IPS-NIHi7 (cell line): ENCODE measurements around the gene POU3F1.

Experiments
- DNase-seq: peaks from one replicate; pipeline ENCODE4 v3.0.0; 2012; ENCODE audit warnings: mixed read lengths; ENCODE audit errors: extremely low spot score

The POU3F1 gene

DNA sequence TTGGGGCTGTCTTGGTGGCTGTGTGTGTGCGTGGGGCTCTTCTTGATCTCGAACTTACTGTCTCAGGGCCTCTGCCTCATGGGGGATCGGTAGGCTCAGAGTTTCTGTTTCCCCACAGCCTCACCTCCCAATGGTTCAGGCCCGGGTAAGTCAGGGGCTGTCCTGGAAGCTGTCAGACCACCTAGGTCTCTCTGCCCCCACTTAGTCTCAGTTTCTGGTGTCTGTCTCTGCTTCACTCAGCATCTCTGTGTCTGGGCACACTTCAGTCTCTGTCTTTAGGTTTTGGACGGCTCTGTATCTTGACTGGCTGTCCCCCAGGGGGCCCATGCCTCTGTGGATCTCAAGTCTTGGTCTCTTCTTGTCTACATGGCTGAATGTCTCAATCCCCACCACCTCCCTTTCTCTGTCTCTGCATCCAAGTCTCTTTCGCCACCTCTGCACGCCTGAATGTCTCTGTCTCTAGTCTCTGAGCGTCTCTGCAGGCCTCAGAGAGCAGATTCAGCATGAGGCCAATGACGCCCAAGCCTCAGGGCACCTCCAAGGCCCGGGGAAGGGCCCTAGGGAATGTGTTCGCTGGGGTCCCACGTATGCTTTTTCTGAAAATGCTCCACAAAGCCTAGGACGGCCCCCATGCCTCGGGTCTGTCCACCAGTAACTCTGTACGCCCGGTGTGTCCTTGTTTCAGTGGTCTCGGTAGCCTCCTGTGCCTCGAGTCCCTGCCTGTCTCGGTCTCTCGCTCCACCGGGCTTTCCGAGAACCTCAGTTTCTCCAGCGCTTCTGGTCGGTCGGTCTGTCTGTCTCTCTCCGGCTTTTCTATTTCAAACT, 42.1 kb downstream of the POU3F1 start:
- DNase-seq: no peak

DNA sequence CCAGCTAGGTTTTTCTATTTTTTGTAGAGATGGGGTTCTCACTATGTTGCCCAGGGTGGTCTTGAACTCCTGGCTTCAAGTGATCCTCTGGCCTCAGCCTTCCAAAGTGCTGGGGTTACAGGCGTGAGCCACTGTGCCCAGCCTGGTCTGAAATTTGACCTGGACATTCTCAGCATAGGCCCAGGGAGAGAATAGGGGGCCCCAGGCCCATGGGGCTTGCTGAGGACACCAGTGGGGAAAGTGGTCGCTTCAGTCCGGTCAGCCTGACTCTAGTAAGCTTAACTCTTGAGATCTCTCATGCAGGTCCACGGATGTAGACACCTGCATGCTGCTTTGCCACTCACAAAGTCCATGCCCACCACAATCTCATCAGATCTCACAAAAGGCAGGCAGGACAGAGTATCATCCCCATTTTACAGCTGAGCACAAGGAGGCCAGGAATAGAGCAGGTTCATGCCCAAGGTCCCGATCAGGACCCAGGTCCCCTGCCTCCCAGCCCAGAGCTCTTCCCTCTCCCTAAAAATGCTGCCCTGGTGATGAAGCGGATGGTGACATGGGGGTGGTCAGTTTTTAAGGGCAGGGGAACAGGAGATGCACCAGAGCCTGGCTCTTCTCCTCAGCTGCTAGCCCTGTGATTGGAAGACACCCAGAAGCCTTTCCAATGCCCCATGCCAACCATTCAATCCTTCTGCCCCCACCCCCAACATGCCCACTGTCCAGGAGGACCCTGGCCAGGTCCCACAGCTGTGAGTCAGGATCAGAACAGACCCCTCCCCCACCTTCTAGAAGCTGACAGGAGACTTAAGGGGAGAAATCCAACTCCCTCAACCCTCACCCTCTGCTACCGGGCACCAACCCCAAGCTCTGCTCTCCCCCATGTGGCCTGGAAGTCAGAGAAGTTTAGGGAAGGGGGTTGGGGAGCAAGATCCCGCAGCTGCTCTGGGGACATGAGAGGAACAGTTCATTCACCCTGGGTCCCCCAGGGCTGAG, 43.0 kb downstream of the POU3F1 start:
- DNase-seq: no peak

DNA sequence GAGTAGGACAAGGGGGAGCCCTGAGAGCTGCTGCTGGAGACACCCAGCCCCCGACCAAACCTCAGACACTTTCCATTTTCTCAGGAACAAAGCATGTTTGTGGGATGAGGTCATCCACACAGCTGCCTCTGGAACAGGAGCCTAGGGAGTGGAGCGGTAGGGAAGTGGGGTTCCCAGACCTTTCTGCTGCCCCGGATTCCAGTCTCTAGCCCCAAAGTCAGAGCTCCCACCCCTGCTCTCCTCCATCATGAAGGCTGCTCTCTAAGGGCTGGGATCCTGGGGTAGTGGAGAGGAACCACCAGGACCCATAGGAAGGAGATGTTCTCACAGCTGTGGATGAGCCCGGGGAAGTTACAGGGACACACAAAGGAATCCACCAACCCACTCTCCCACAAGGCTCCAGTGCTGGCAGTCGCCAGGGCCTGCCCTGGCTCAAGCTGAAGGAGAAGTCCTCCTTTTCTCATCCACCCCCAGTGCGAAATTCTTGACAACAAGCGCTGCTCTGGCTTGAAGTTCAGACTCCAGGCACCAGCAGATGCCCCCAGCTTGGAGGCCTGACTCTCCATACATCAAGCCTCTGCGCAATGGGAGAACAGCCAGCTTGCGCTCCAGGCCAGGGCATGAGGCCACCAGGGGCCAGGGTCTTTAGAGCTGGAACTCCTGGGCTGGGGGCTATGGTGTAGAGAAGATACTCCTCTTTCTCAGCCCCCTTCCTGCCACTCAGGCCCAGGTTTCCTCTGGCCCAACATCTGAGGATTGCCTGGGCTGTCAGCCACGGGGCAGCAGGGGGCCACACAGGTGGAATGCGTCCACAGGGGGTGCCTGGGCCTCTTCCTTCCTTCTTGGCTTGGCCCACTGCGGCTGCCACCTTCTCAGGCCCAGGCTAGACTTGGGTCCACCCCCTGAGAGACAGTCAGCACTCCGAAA, 45.8 kb downstream of the POU3F1 start:
- peak; percentile 55 for DNase-seq

DNA sequence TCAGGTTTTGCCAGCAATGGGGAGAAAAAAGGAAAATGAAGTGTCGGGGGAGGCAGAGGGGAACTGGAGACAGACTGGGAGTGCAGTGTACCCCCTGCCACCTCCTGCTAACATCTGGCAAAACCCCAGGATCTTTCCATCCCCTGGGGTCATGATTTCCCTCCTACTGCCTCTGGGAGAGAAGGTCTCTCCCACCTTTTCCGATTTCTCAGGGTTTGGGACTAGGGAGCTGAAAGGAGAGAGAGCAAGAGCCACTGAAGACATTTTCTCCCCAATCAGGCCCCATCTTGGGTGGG, 46.4 kb downstream of the POU3F1 start:
- no peak for DNase-seq

DNA sequence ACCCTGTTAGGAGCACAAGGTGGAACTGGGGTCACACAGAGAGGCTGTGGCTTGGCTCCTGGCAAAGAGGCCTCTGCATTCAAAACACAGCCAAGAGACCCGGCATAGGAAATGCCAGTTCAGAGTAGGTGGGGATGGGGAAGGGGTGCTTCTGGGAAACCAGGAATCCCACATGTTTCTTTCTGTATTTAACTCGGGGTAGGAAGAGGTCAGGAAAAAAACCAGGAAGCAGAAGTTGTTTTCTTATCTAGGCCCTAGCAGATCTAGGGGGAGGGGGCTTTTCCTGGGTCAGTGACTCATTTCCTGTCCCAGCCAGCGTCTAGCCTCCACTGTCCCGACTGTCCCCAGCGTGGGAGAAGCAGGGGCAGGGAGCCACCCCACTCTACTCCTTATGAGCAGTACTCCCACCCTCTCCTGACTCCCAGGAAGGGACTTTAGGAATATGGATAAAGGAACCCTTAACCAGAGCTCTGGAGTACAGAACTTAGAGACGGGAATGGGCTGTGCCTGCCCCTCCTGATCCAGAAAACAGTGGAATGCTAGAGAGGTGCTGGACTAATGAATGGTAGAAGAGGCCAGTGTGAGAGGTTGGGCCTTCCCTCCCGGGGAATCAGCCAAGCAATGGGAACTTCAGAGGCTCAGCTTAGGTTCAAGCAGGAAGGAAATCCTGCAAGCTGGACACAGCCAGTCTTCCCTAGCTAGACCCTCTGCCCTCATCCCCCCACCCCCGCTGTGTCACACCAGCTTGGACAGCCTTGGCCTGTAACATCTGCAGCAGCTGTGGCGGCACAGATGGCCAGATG, 47.0 kb downstream of the POU3F1 start:
- DNase-seq: no peak

DNA sequence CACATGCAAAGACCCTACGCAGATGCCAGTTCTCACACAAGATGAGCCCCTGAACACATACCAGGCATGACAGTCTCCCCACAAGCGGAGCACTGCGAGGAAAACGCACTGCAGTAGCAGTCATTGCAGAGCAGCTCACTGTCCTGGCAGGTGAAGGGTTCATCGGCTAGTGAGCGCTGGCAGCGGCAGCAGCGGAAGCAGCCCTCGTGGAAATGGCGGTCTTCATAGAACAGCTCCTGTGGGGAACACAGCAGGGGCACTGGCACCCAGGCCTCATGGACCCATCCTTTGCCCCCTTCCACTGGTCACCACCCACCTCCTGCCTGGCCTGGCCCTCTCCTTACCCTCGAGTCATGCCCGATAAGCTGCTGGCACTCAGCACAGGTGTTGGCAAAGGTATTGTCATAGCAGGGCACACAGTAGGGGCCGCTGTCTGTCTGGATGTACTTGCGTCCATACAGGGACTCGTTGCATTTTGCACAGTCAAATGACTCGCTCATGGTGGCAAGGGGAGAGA, 47.6 kb downstream of the POU3F1 start:
- no peak for DNase-seq

DNA sequence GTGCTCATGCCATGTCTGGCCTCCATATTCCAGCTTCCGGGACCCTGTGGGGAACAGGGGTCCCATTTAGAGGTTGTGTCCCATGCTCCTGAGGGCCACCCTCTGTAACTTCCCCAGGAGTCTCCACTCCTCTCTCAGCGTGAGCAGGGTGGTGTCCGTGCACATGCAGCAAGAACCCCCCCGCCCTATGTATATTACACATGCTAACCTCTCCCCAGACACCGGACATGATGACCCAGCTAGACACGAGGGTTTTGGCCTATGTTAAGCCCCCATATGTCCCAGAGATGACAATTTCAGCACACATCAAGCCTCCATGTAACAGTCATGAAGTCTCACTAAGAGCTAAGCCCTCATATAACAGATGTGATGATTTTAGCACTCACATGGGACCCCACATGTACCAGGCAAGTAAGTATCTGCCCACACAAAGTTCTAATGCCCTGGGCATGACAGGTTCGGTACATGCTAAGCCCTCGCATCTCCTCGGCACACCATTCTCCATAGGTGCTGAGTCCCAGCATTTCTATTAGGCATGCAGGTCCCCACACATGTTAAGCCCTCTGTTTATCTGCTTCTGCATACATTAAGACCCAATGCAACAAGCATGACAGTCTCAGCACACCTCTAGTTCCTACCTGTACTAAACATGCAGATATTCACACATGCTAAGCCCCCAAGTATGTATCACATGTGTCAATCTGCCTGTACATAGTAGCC, 48.3 kb downstream of the POU3F1 start:
- DNase-seq: no peak

DNA sequence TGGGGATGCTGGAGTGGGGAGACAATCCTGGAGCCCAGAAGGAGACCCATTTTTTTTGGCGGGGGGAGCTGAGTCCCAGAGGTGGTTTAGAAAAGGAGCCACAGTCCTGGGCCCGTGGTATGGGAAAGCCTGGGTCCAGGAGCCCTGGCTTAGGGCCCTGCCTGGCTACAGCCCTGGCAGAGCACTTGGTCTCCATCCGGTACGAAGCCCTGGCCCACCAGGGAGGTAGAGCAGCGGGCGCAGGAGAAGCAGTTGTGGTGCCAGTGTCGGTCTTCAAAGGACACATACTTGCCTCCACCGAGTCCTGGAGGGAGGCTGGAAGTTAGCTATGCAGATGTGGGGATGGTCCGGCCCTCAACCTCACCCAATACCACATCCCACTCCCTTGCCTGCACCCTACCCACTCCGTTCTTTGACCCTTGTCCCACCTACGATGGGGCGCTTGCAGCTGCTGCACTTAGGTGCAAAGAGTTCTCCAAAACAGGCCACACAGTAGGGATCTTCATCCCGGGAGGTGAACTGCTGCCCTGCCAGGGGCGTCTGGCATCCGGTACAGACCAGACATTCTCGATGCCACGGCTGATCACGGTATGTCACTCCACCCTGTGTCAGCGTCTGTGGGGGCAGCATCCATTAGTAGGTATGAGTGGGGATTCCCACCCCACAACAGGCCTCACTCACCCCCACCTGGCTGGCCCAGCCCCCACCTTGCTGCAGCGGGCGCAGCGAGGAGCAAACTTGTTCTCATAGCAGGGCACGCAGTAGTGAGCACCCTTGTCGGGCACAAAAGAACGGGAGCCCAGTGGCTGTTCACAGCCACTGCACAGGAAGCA, 49.1 kb downstream of the POU3F1 start:
- no peak for DNase-seq

DNA sequence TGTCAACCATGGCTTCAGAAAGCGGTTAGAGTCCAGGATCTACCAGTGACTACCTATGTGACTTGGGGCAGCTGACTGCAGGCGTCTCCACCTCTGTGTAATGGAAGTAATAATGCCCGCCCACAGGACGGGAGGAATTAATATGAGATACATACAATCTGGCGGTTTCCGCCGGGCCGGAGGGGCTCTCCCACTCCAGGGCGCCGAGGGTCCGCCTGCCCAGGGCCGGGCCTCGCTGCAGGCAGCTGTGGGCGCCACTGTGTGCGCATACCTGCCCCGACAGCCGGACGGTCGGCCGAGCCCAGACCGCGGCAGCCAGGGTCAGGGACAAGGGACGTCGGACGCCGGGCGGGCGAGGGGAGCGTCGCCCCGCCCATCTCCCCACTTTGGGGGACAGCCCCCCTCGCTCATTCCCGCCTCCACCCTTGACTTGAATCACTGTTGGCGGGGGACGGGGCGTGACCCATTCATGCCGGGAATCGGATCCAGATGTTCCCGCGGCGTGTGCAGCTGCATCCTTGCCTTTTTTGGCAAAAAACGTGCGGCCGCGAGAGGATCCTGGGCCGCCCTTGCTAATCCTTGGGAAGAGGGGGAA, 50.7 kb downstream of the POU3F1 start:
- DNase-seq: peak; percentile 66

DNA sequence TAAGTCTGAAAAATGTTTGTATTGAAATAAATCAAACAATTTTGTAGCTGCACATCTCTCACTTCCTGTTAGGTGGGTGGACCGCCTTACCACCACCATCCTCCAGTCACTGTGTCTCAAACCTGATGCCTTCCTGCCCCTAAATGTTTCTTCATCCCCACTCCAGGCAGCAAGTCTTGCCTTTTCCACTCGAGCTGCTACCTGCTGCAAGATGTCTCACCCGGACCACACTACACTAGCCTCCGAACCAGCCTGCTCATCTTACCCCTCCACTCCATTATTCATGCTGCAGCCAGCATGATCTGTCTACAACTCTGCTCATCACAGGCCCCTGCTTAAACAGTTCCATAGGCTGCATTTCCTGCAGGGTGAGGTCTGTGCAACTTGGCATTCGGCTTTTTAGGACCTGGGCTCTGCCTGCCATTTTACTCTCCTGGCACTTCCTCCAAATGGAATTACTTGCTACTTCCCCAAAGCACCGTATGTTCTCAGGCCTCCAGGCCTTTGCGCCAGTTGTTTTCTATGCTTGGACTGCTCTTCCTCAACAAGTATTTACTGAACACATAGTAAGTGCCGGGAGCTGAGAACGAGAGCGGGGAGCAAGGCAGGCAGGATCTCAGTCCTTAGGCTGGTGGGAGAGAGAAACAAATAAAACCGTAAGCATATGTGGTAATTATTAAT, 51.6 kb downstream of the POU3F1 start:
- no peak for DNase-seq
